Measurements from ENCODE around the gene SPNS1.
"Not testable (repeated sequence)": the region's sequence is repeated elsewhere in the genome, so short reads cannot be mapped to it uniquely, and the experiment has no call there.

Gene SPNS1, protein sequence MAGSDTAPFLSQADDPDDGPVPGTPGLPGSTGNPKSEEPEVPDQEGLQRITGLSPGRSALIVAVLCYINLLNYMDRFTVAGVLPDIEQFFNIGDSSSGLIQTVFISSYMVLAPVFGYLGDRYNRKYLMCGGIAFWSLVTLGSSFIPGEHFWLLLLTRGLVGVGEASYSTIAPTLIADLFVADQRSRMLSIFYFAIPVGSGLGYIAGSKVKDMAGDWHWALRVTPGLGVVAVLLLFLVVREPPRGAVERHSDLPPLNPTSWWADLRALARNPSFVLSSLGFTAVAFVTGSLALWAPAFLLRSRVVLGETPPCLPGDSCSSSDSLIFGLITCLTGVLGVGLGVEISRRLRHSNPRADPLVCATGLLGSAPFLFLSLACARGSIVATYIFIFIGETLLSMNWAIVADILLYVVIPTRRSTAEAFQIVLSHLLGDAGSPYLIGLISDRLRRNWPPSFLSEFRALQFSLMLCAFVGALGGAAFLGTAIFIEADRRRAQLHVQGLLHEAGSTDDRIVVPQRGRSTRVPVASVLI

GRCh38 chr16:28974437-28975157 lies at the start of gene SPNS1:
Gene SPNS1, plus strand, starts transcription at chr16:28974778. Its CDS starts 374 bp downstream, at chr16:28975152.
- DNase-seq: peak; percentile 88 to 92

- peak; percentile 76 to 78 for DNase-seq
Observed at GRCh38 chr16:28925386-28926228, 49.0 kb upstream of the SPNS1 start.

- DNase-seq: not testable (repeated sequence)
Observed at GRCh38 chr16:28926284-28926683, 48.3 kb upstream of the SPNS1 start.

GRCh38 chr16:28927815-28928214 lies 46.8 kb upstream of the SPNS1 start:
- no peak for DNase-seq

GRCh38 chr16:28930203-28930602 lies 44.4 kb upstream of the SPNS1 start:
- no peak for DNase-seq

GRCh38 chr16:28930652-28931051 lies 43.9 kb upstream of the SPNS1 start:
- DNase-seq: no peak

GRCh38 chr16:28931801-28932225 lies 42.8 kb upstream of the SPNS1 start, which contains the start of gene CD19:
Gene CD19, plus strand, starts transcription at chr16:28931971. Its CDS starts 30 bp downstream, at chr16:28932001.
- no peak for DNase-seq

- no peak for DNase-seq
Observed at GRCh38 chr16:28932339-28933141, 42.0 kb upstream of the SPNS1 start.

DNA sequence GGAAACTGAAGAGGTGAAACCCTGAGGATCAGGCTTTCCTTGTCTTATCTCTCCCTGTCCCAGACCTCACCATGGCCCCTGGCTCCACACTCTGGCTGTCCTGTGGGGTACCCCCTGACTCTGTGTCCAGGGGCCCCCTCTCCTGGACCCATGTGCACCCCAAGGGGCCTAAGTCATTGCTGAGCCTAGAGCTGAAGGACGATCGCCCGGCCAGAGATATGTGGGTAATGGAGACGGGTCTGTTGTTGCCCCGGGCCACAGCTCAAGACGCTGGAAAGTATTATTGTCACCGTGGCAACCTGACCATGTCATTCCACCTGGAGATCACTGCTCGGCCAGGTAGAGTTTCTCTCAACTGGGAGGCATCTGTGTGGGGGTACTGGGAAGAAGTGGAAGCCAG lies 41.4 kb upstream of the SPNS1 start:
- DNase-seq: no peak

GRCh38 chr16:28935346-28935745 lies 39.2 kb upstream of the SPNS1 start:
- no peak for DNase-seq

DNA sequence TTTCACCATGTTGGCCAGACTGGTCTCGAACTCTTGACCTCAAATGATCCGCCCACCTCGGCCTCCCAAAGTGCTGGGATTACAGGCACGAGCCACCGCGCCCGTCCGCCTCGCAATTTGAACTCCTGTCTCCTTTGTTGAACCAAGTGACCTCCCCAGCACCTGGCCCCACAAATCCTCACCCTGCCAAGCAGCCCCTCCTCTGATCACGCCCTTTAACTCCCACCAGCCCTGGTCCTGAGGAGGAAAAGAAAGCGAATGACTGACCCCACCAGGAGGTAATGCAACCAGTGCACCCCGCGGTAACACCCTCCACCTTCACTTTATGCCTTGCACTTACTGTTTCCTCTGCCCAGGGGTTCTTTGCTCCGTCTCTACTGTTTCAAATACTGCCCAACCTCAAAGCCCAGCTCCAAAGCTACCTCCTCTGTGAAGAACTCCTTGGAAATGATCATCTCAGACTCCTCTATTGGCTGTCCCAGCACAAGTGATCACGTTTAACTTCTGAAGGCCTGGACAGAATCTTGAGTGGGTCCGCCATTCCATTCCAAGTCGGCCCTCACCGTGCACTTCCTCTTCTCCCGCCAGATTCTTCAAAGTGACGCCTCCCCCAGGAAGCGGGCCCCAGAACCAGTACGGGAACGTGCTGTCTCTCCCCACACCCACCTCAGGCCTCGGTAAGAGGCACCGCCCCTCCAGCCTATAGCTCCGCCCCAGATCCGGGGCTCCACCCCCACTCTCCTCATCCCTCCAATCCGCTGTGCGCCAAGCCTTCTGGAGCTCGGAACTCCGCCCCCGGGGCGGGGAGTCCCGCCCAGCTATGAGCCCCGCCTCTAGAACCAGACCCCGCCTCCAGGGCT lies 38.4 kb upstream of the SPNS1 start:
- peak; percentile 79 to 80 for DNase-seq

- no peak for DNase-seq
Observed at GRCh38 chr16:28936784-28937155, 37.8 kb upstream of the SPNS1 start.

GRCh38 chr16:28937222-28937876 lies 37.2 kb upstream of the SPNS1 start:
- no peak for DNase-seq

- no peak for DNase-seq
Observed at GRCh38 chr16:28938721-28939120, 35.9 kb upstream of the SPNS1 start.

DNA sequence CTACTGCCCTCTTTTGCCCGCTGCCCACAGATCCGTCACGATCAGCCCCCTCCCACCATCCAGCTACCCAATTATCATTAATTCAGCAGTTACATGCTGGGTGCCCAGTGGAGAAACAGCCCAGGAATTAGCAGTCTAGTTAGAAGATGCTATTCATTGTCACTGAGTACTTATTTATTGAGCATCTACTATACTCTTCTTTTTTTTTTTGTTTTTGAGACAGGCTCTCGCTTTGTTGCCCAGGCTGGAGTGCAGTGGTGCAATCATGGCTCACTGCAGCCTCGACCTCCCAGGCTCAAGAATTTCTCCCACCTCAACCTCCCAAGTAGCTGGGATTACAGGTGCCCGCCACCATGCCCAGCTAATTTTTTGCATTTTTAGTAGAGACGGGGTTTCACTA lies 34.8 kb upstream of the SPNS1 start:
- not testable (repeated sequence) for DNase-seq

DNA sequence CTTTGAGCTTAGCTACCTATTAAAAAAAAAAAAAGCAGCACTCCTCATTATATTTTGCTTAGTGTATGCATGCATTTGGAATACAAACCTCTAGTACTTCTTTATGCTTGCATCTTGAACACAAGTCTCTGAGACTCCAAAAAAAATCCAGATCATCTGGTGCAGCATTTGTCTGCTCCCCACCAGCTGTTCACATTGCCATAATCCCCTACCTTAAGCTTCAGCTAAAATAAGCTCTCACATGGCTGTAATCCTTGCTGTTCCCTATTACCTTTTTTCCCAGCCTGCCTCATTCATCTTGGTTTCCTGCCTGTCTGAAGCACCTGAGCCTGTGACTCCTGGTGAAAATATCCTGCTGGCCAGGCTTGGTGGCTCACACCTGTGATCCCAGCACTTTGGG lies 31.3 kb upstream of the SPNS1 start:
- DNase-seq: no peak

- DNase-seq: no peak
Observed at GRCh38 chr16:28946681-28947080, 27.9 kb upstream of the SPNS1 start.

- DNase-seq: peak; percentile 99 to 100
Observed at GRCh38 chr16:28950648-28951409, 23.7 kb upstream of the SPNS1 start, which contains the start of gene NFATC2IP. Gene NFATC2IP, plus strand, starts transcription at chr16:28950937. Its CDS starts 75 bp downstream, at chr16:28951012.

GRCh38 chr16:28951410-28951943 lies 23.1 kb upstream of the SPNS1 start:
- no peak for DNase-seq
